Astrocyte (in vitro differentiated cells and primary cell): ENCODE measurements around the gene PAM. TPM values are rescaled to one million over a fixed set of nuclear protein-coding genes. Genes with fewer than 3 reads are reported as not detected.

Experiments used
- DNase-seq: peaks from one replicate; pipeline ENCODE4 v3.0.0-alpha.2; 2010; ENCODE audit warnings: low read depth
- FAIRE-seq: peaks from 2 replicates; lab custom pipeline; 2011; peaks lifted over from hg19 to GRCh38; lab: Jason Lieb, UNC
- H2AFZ ChIP-seq: 2 replicates; pipeline ENCODE4 v1.6.0; 2012; ENCODE audit warnings: low read depth, low read length, inconsistent platforms
- H3K27ac ChIP-seq: 2 replicates; pipeline ENCODE4 v1.5.1; 2011; ENCODE audit warnings: low read depth, low read length, inconsistent platforms
- H3K27me3 ChIP-seq: 2 replicates; pipeline ENCODE4 v1.6.0; 2011; ENCODE audit warnings: low read length, inconsistent platforms; ENCODE audit not compliant: insufficient read depth
- H3K36me3 ChIP-seq: 2 replicates; pipeline ENCODE4 v1.5.1; 2011; ENCODE audit warnings: low read length, inconsistent platforms; ENCODE audit not compliant: insufficient read depth
- H3K4me1 ChIP-seq: 2 replicates; pipeline ENCODE4 v1.5.1; 2011; ENCODE audit warnings: low read length, inconsistent platforms; ENCODE audit not compliant: insufficient read depth
- H3K4me2 ChIP-seq: 2 replicates; pipeline ENCODE4 v1.6.0; 2012; ENCODE audit warnings: low read length, inconsistent platforms
- H3K4me3 ChIP-seq: 2 replicates; pipeline ENCODE4 v1.5.1; 2011; ENCODE audit warnings: low read depth, mild to moderate bottlenecking, low read length, inconsistent platforms; ENCODE audit not compliant: insufficient read depth
- H3K79me2 ChIP-seq: 2 replicates; pipeline ENCODE4 v1.6.0; 2012; ENCODE audit warnings: mild to moderate bottlenecking, low read length, inconsistent platforms; ENCODE audit not compliant: insufficient read depth
- H3K9ac ChIP-seq: 2 replicates; pipeline ENCODE4 v1.6.0; 2012; ENCODE audit warnings: mild to moderate bottlenecking, low read length, inconsistent platforms
- H3K9me3 ChIP-seq: 2 replicates; pipeline ENCODE4 v1.5.1; 2012; ENCODE audit warnings: low read depth, mild to moderate bottlenecking, low read length, inconsistent platforms; ENCODE audit not compliant: insufficient read depth
- H4K20me1 ChIP-seq: 2 replicates; pipeline ENCODE4 v1.6.0; 2012; ENCODE audit warnings: low read length, inconsistent platforms; ENCODE audit not compliant: insufficient read depth
- H3K27ac Mint-ChIP-seq: one replicate; pipeline ENCODE4 v1.8.0; 2021; ENCODE audit warnings: mild to moderate bottlenecking, mixed read lengths; ENCODE audit not compliant: unreplicated experiment
- H3K27me3 Mint-ChIP-seq: one replicate; pipeline ENCODE4 v1.8.0; 2021; ENCODE audit warnings: low read depth, mixed read lengths; ENCODE audit not compliant: unreplicated experiment
- H3K36me3 Mint-ChIP-seq: one replicate; pipeline ENCODE4 v1.8.0; 2021; ENCODE audit warnings: low read depth, mixed read lengths; ENCODE audit not compliant: unreplicated experiment
- H3K4me1 Mint-ChIP-seq: one replicate; pipeline ENCODE4 v1.8.0; 2021; ENCODE audit warnings: low read depth, mixed read lengths; ENCODE audit not compliant: unreplicated experiment
- H3K4me3 Mint-ChIP-seq: one replicate; pipeline ENCODE4 v1.8.0; 2021; ENCODE audit warnings: mild to moderate bottlenecking, moderate library complexity, mixed read lengths; ENCODE audit not compliant: unreplicated experiment
- H3K9me3 Mint-ChIP-seq: one replicate; pipeline ENCODE4 v1.8.0; 2021; ENCODE audit warnings: mild to moderate bottlenecking, mixed read lengths; ENCODE audit not compliant: unreplicated experiment
- EZH2 ChIP-seq: IDR thresholded peaks from 2 replicates; pipeline ENCODE4 v1.6.1; 2012; ENCODE audit warnings: mild to moderate bottlenecking, low read length, inconsistent platforms; ENCODE audit not compliant: insufficient read depth
- total RNA-seq: library from RNA; stranded (reverse); gene quantifications from 2 replicates; pipeline ENCODE4 v1.2.1, GENCODE V29; 2021
- TF ChIP-seq, protein P1 (sequence below): IDR thresholded peaks from 2 replicates; pipeline ENCODE4 v1.5.1; 2011; ENCODE audit warnings: low read depth, mild to moderate bottlenecking, inconsistent platforms, low read length, moderate library complexity; ENCODE audit not compliant: insufficient read depth

The PAM gene
- total RNA-seq, 1 donor from 2014 or later, result 301 TPM

- Histone ChIP-seq H3K79me2 (no peaks in the 10 kb centered on the region), H3K27me3 (no peaks in the 10 kb centered on the region), H3K4me3 (no peak overlapping the region), H3K4me1 (no peaks in the 10 kb centered on the region), H3K27ac (no peak overlapping the region), H3K9ac (no peak overlapping the region), H3K4me2 (no peak overlapping the region), H2AFZ (no peak overlapping the region), H3K36me3 (peaks cover 3% of the 10 kb centered on the region), H3K9me3 (no peaks in the 10 kb centered on the region), H4K20me1 (no peaks in the 10 kb centered on the region)
- Mint-ChIP-seq H3K27ac (no peak overlapping the region), H3K4me3 (no peak overlapping the region), H3K27me3 (no peaks in the 10 kb centered on the region), H3K4me1 (peaks cover 2% of the 10 kb centered on the region), H3K36me3 (no peaks in the 10 kb centered on the region), H3K9me3 (no peaks in the 10 kb centered on the region)
- FAIRE-seq (no peak), DNase-seq (no peak)
- TF ChIP-seq, protein P1, sequence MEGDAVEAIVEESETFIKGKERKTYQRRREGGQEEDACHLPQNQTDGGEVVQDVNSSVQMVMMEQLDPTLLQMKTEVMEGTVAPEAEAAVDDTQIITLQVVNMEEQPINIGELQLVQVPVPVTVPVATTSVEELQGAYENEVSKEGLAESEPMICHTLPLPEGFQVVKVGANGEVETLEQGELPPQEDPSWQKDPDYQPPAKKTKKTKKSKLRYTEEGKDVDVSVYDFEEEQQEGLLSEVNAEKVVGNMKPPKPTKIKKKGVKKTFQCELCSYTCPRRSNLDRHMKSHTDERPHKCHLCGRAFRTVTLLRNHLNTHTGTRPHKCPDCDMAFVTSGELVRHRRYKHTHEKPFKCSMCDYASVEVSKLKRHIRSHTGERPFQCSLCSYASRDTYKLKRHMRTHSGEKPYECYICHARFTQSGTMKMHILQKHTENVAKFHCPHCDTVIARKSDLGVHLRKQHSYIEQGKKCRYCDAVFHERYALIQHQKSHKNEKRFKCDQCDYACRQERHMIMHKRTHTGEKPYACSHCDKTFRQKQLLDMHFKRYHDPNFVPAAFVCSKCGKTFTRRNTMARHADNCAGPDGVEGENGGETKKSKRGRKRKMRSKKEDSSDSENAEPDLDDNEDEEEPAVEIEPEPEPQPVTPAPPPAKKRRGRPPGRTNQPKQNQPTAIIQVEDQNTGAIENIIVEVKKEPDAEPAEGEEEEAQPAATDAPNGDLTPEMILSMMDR, result no peak
- TF ChIP-seq EZH2, result no peak
Measured at GRCh38 chr5:103005276-103005675, 250.2 kb downstream of the PAM start.

- no peaks in the 10 kb centered on the region for H3K27me3 ChIP-seq
- peaks cover 3% of the 10 kb centered on the region for H3K36me3 ChIP-seq
- Mint-ChIP-seq H3K27me3 (no peaks in the 10 kb centered on the region), H3K36me3 (no peaks in the 10 kb centered on the region), H3K27ac (no peak overlapping the region), H3K4me1 (peaks cover 2% of the 10 kb centered on the region), H3K9me3 (no peaks in the 10 kb centered on the region), H3K4me3 (no peak overlapping the region)
- H3K4me1 ChIP-seq, result no peaks in the 10 kb centered on the region
- no peak overlapping the region for H2AFZ ChIP-seq
- H3K4me3 ChIP-seq, result no peak overlapping the region
- H3K79me2 ChIP-seq, result no peaks in the 10 kb centered on the region
- no peak for TF ChIP-seq EZH2
- TF ChIP-seq, protein P1, result no peak
- H4K20me1 ChIP-seq, result no peaks in the 10 kb centered on the region
- FAIRE-seq (no peak), DNase-seq (no peak)
- no peak overlapping the region for H3K9ac ChIP-seq
- H3K27ac ChIP-seq, result no peak overlapping the region
- no peaks in the 10 kb centered on the region for H3K9me3 ChIP-seq
- H3K4me2 ChIP-seq, result no peak overlapping the region
Measured at GRCh38 chr5:103006921-103007320, 251.8 kb downstream of the PAM start.

DNA sequence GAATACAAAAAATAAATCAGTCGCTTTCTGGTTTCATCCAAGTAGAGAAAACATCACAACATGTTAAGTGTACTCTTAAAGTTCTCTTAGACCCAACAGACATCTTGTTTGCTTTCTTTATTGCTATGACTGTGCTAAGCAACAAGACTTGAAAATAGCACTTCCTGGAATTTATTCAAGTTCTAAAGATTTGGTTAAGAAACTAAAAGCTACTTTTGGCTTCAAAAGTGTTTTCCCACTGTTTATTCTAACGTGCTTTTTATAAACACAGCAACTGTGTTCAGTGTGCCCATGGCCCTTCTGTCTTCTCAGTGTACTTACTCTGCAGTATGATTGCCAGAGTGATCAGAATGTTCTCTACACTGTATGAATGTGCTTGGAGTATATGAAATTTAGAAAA, 255.1 kb downstream of the PAM start:
- no peak for TF ChIP-seq EZH2
- TF ChIP-seq, protein P1, result no peak
- no peaks in the 10 kb centered on the region for H3K9me3 ChIP-seq
- H3K27me3 ChIP-seq, result no peaks in the 10 kb centered on the region
- no peaks in the 10 kb centered on the region for H4K20me1 ChIP-seq
- FAIRE-seq, result no peak
- H3K36me3 ChIP-seq, result no peaks in the 10 kb centered on the region
- no peak overlapping the region for H3K27ac ChIP-seq
- H3K4me1 ChIP-seq, result no peaks in the 10 kb centered on the region
- peaks cover 5% of the 10 kb centered on the region for H3K36me3 Mint-ChIP-seq
- no peak overlapping the region for H3K4me2 ChIP-seq
- H3K4me1 Mint-ChIP-seq, result no peaks in the 10 kb centered on the region
- no peak overlapping the region for H3K4me3 Mint-ChIP-seq
- H3K27ac Mint-ChIP-seq, result no peak overlapping the region
- H3K27me3 Mint-ChIP-seq, result no peaks in the 10 kb centered on the region
- no peak overlapping the region for H3K9ac ChIP-seq
- H3K79me2 ChIP-seq, result no peaks in the 10 kb centered on the region
- peaks cover 2% of the 10 kb centered on the region for H3K9me3 Mint-ChIP-seq
- no peak for DNase-seq
- no peak overlapping the region for H3K4me3 ChIP-seq
- no peak overlapping the region for H2AFZ ChIP-seq
